ENCODE measurements around the gene TSSC4. TPM values are rescaled to one million over a fixed set of nuclear protein-coding genes. Genes with fewer than 3 reads are reported as not detected.

The TSSC4 gene
- total RNA-seq, 1 experiment from 2014 or later = 47.1 TPM

DNA sequence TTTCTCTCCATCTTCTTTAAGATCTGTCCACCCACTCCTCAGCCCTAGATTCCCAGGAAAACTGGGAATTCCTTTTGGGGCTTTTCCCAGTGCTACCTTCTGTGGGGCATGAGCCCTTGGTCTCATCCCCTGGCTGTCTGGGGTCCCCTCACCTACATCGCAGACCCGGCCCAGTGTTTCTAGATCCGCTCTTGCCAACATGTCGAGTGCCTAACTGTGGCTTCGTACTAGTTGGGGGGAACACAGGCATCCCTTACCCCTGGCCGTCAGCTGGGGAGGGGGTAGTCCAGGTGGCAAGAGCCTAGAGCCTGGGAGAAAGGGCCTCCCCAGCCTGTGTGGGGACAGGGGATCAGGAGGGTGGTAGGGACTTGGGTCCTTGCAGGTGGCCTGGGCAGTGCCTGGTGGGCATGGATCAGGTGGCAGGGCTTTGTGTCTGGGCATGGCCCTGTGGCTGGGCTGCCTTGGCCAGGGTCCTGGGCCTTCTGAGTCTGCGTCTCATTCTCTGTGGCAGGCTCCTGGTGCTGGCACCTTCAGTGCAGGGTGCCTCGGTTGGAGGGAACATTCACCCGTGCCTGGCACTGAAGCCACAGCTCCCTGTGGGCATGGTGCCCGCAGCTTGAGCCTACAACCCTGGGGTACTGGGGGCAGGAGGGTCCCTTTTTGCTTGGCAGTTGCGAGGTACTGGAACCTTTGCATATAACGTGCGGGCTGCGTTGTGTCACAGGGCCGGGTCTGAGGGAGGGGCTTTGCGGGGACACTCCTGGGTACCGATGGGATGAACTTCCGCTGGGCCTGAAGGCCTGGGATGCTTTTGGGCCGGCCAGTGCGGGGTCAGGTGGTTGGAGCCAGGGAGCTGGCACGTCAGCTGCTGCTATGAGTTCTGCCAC lies 48.4 kb downstream of the TSSC4 start:
- Histone ChIP-seq H3K4me2 (ENCODE audit: low read length) (no peak overlapping the region), H3K4me1 (ENCODE audit: control insufficient read depth in 1 of 2, insufficient read depth in 2 of 2, low read length in 2 of 2) (peaks cover 10 to 16% of the 10 kb centered on the region in 2 experiments; a peak in 3 of 4 replicates), H2AFZ (ENCODE audit: low read depth, low read length, poor library complexity, severe bottlenecking) (no peak overlapping the region), H3K4me3 (replicated peaks in 1 of 2; ENCODE audit: low read depth in 1 of 2, low read length in 2 of 2) (no peak overlapping the region), H3K9me3 (ENCODE audit: control insufficient read depth in 1 of 2, insufficient read depth in 1 of 2, low read depth in 1 of 2, low read length in 2 of 2) (no peaks in the 10 kb centered on the region), H3K36me3 (ENCODE audit: control insufficient read depth in 1 of 2, insufficient read depth in 2 of 2, low read length in 2 of 2) (no peaks in the 10 kb centered on the region), H3K9ac (ENCODE audit: low read length) (no peak overlapping the region), H3K27me3 (ENCODE audit: insufficient read depth, low read length) (peaks cover under 1% of the 10 kb centered on the region; the same call in 1 of the 2 replicates), H3K27ac (ENCODE audit: low read depth, low read length) (no peak overlapping the region), H3K9me2 (ENCODE audit: insufficient read depth) (no peaks in the 10 kb centered on the region), H4K20me1 (ENCODE audit: insufficient read depth) (no peaks in the 10 kb centered on the region), H3K79me2 (ENCODE audit: insufficient read depth, low read length) (no peaks in the 10 kb centered on the region)
- ChIA-PET POLR2A (interaction anchor here (1.3 kb wide), 1 partner anchor 11 kb away, joined by 3 read pairs; no protein-coding TSS in a partner anchor), CTCF (no interaction called here), RAD21 (ENCODE audit: low non-redundant PET in 1 of 2, low total read pairs in 2 of 2, uncharacterized antibody in 2 of 2, unreplicated experiment in 2 of 2) (no interaction called here)
- no peak for TF ChIP-seq POLR2AphosphoS5 (IDR thresholded peaks at IDR 0.05; ENCODE audit: low read depth, low read length)
- TF ChIP-seq EZH2 (IDR thresholded peaks at IDR 0.05) = no peak
- no peak for TF ChIP-seq RAD21 (IDR thresholded peaks at IDR 0.05; ENCODE audit: low read depth)
- TF ChIP-seq SP1 (IDR thresholded peaks at IDR 0.05; ENCODE audit: low read depth) = no peak
- TF ChIP-seq EGR1 (IDR thresholded peaks at IDR 0.05; ENCODE audit: low read depth) = no peak
- TF ChIP-seq, protein P1, sequence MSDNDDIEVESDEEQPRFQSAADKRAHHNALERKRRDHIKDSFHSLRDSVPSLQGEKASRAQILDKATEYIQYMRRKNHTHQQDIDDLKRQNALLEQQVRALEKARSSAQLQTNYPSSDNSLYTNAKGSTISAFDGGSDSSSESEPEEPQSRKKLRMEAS (IDR thresholded peaks at IDR 0.05) = no peak
- ATAC-seq = no peak
- no peak for DNase-seq (ENCODE audit: low read depth, low spot score)
- intact Hi-C loops (cut with micrococcal nuclease) = no loop called here
- BruUV-seq (replicated peaks) = no TSS peak

DNA sequence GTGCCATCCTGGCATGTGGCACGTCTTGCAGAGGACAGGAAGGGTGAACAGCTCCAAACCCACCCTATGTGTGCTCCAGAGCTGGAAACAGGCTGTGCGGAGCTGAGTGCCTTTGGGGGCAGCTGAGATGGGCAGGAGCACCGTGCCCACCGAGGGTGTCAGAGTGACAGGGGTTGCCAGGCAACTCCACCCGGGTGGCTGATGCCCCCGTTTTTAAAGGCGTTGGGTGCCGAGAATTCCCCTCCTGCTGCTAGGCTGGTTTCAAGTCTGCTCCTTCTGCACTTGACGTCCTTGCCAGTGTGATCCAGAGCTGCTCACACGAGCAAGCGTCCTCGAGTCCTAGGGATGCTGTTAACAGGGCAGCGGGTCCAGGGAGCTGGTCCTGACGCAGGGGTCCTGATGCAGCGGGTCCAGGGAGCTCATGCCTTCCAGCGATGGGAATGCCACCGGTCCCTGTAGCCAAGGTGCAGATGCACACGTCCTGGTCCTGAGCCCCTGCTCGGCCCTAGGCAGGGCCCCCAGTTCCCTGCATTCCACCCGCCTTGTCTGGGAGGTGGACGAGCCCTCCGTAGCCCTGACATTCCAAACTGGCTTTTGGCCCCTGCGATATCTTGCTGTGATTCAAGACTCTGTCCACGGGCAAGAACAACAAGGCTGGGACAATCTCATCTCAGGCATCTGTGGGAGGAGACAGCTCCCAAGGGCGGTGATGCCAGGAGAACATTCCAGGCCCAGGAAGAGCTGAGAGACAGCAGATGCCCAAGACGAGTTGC lies 49.2 kb downstream of the TSSC4 start:
- H3K79me2 ChIP-seq (ENCODE audit: insufficient read depth, low read length) = no peaks in the 10 kb centered on the region
- no TSS peak for BruUV-seq (replicated peaks)
- H3K9me3 ChIP-seq (ENCODE audit: control insufficient read depth in 1 of 2, insufficient read depth in 1 of 2, low read depth in 1 of 2, low read length in 2 of 2) = no peaks in the 10 kb centered on the region
- no peak for TF ChIP-seq ZFX (IDR thresholded peaks at IDR 0.05)
- TF ChIP-seq, protein P2, sequence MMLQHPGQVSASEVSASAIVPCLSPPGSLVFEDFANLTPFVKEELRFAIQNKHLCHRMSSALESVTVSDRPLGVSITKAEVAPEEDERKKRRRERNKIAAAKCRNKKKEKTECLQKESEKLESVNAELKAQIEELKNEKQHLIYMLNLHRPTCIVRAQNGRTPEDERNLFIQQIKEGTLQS (IDR thresholded peaks at IDR 0.05) = no peak
- no peak for TF ChIP-seq TCF7L2 (IDR thresholded peaks at IDR 0.05; ENCODE audit: borderline replicate concordance, extremely low read depth, insufficient read depth, insufficient read length)
- TF ChIP-seq FOSL1 (IDR thresholded peaks at IDR 0.05; ENCODE audit: low read depth) = no peak
- TF ChIP-seq, protein P3, sequence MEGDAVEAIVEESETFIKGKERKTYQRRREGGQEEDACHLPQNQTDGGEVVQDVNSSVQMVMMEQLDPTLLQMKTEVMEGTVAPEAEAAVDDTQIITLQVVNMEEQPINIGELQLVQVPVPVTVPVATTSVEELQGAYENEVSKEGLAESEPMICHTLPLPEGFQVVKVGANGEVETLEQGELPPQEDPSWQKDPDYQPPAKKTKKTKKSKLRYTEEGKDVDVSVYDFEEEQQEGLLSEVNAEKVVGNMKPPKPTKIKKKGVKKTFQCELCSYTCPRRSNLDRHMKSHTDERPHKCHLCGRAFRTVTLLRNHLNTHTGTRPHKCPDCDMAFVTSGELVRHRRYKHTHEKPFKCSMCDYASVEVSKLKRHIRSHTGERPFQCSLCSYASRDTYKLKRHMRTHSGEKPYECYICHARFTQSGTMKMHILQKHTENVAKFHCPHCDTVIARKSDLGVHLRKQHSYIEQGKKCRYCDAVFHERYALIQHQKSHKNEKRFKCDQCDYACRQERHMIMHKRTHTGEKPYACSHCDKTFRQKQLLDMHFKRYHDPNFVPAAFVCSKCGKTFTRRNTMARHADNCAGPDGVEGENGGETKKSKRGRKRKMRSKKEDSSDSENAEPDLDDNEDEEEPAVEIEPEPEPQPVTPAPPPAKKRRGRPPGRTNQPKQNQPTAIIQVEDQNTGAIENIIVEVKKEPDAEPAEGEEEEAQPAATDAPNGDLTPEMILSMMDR (IDR thresholded peaks at IDR 0.05 in 2 of 3, conservative IDR thresholded peaks at IDR 0.05 in 1 of 3; ENCODE audit: borderline replicate concordance in 1 of 3, insufficient read depth in 1 of 3, low read depth in 2 of 3, low read length in 2 of 3) = no peak
- no peak for TF ChIP-seq ZNF274 (IDR thresholded peaks at IDR 0.05; ENCODE audit: low read depth, low read length)
- no peak for TF ChIP-seq EZH2 (IDR thresholded peaks at IDR 0.05)
- TF ChIP-seq EZH2phosphoT487 (IDR thresholded peaks at IDR 0.05; ENCODE audit: borderline replicate concordance) = no peak
- no peak for TF ChIP-seq YY1 (IDR thresholded peaks at IDR 0.05; ENCODE audit: extremely low read depth, insufficient replicate concordance, low read depth, low read length)
- H2AFZ ChIP-seq (ENCODE audit: low read depth, low read length, poor library complexity, severe bottlenecking) = no peak overlapping the region
- no peak overlapping the region for H3K4me2 ChIP-seq (ENCODE audit: low read length)
- H3K4me3 ChIP-seq (replicated peaks in 1 of 2; ENCODE audit: low read depth in 1 of 2, low read length in 2 of 2) = no peak overlapping the region
- H4K20me1 ChIP-seq (ENCODE audit: insufficient read depth) = no peaks in the 10 kb centered on the region
- H3K36me3 ChIP-seq (ENCODE audit: control insufficient read depth in 1 of 2, insufficient read depth in 2 of 2, low read length in 2 of 2) = no peaks in the 10 kb centered on the region
- ChIA-PET POLR2A (no interaction called here), CTCF (no interaction called here), RAD21 (ENCODE audit: low non-redundant PET in 1 of 2, low total read pairs in 2 of 2, uncharacterized antibody in 2 of 2, unreplicated experiment in 2 of 2) (no interaction called here)
- no peaks in the 10 kb centered on the region for H3K27me3 ChIP-seq (ENCODE audit: insufficient read depth, low read length)
- ATAC-seq (no peak), DNase-seq (ENCODE audit: low read depth, low spot score) (no peak)
- no peak overlapping the region for H3K27ac ChIP-seq (ENCODE audit: low read depth, low read length)
- peaks cover 10 to 12% of the 10 kb centered on the region in 2 experiments; a peak in 3 of 4 replicates for H3K4me1 ChIP-seq (ENCODE audit: control insufficient read depth in 1 of 2, insufficient read depth in 2 of 2, low read length in 2 of 2)
- intact Hi-C loops (cut with micrococcal nuclease) = no loop called here
- H3K9ac ChIP-seq (ENCODE audit: low read length) = no peak overlapping the region
- H3K9me2 ChIP-seq (ENCODE audit: insufficient read depth) = no peaks in the 10 kb centered on the region

All from HCT116 (cell line).